ENCODE data around the gene LYST. TPM values are rescaled to one million over a fixed set of nuclear protein-coding genes. Genes with fewer than 3 reads are reported as not detected.
"Not testable (repeated sequence)": the region's sequence is repeated elsewhere in the genome, so short reads cannot be mapped to it uniquely, and the experiment has no call there.

The LYST gene
- 0.58 and 0.68 TPM in 2 replicates for total RNA-seq (2014; rRNA removed; shearing (Covaris generic))

GRCh38 chr1:235866205-235866912 lies at the start of gene LYST:
Gene LYST, minus strand, starts transcription at chr1:235866906. Its CDS starts 36,489 bp downstream, at chr1:235830417.
- in situ Hi-C loops (cut with HindIII; ENCODE audit: low sequenced_read_pairs) = no loop called here
- peak; percentile 68 for DNase-seq (ENCODE audit: low spot score)

- in situ Hi-C loops (cut with HindIII; ENCODE audit: low sequenced_read_pairs); DNase-seq (ENCODE audit: low spot score): not testable (repeated sequence)
Measured at GRCh38 chr1:235915489-235915888, 48.8 kb upstream of the LYST start.

- in situ Hi-C loops (cut with HindIII; ENCODE audit: low sequenced_read_pairs) = no loop called here
- no peak for DNase-seq (ENCODE audit: low spot score)
Measured at GRCh38 chr1:235913311-235913710, 46.6 kb upstream of the LYST start.

- in situ Hi-C loops (cut with HindIII; ENCODE audit: low sequenced_read_pairs) = no loop called here
- DNase-seq (ENCODE audit: low spot score) = no peak
Measured at GRCh38 chr1:235911876-235912275, 45.2 kb upstream of the LYST start.

- in situ Hi-C loops (cut with HindIII; ENCODE audit: low sequenced_read_pairs) = no loop called here
Measured at GRCh38 chr1:235911300-235911662, 44.6 kb upstream of the LYST start.

GRCh38 chr1:235910357-235911299 lies 43.9 kb upstream of the LYST start:
- DNase-seq (ENCODE audit: low spot score) = peak; percentile 81
- in situ Hi-C loops (cut with HindIII; ENCODE audit: low sequenced_read_pairs) = no loop called here

More at GRCh38 chr1:235911300-235911662, 44.6 kb upstream of the LYST start:
- DNase-seq (ENCODE audit: low spot score) = no peak

GRCh38 chr1:235908742-235909520 lies 42.2 kb upstream of the LYST start:
- DNase-seq (ENCODE audit: low spot score) = no peak
- in situ Hi-C loops (cut with HindIII; ENCODE audit: low sequenced_read_pairs) = no loop called here

GRCh38 chr1:235907897-235908240 lies 41.2 kb upstream of the LYST start:
- in situ Hi-C loops (cut with HindIII; ENCODE audit: low sequenced_read_pairs) = no loop called here
- no peak for DNase-seq (ENCODE audit: low spot score)

- DNase-seq (ENCODE audit: low spot score) = no peak
- in situ Hi-C loops (cut with HindIII; ENCODE audit: low sequenced_read_pairs) = no loop called here
Measured at GRCh38 chr1:235907187-235907896, 40.6 kb upstream of the LYST start.

GRCh38 chr1:235906436-235906835 lies 39.7 kb upstream of the LYST start:
- DNase-seq (ENCODE audit: low spot score) = no peak
- in situ Hi-C loops (cut with HindIII; ENCODE audit: low sequenced_read_pairs) = no loop called here

GRCh38 chr1:235903809-235904208 lies 37.1 kb upstream of the LYST start:
- in situ Hi-C loops (cut with HindIII; ENCODE audit: low sequenced_read_pairs); DNase-seq (ENCODE audit: low spot score): not testable (repeated sequence)

GRCh38 chr1:235902677-235903542 lies 36.2 kb upstream of the LYST start:
- in situ Hi-C loops (cut with HindIII; ENCODE audit: low sequenced_read_pairs) = no loop called here
- DNase-seq (ENCODE audit: low spot score) = peak; percentile 59

- no peak for DNase-seq (ENCODE audit: low spot score)
- in situ Hi-C loops (cut with HindIII; ENCODE audit: low sequenced_read_pairs) = no loop called here
Measured at GRCh38 chr1:235901461-235901860, 34.8 kb upstream of the LYST start.

- in situ Hi-C loops (cut with HindIII; ENCODE audit: low sequenced_read_pairs) = no loop called here
- no peak for DNase-seq (ENCODE audit: low spot score)
Measured at GRCh38 chr1:235898126-235898525, 31.4 kb upstream of the LYST start.

- no peak for DNase-seq (ENCODE audit: low spot score)
- in situ Hi-C loops (cut with HindIII; ENCODE audit: low sequenced_read_pairs) = no loop called here
Measured at GRCh38 chr1:235893840-235894239, 27.1 kb upstream of the LYST start.

- in situ Hi-C loops (cut with HindIII; ENCODE audit: low sequenced_read_pairs) = no loop called here
Measured at GRCh38 chr1:235892734-235893413, 26.2 kb upstream of the LYST start.

GRCh38 chr1:235892202-235892601 lies 25.5 kb upstream of the LYST start:
- DNase-seq (ENCODE audit: low spot score) = no peak
- in situ Hi-C loops (cut with HindIII; ENCODE audit: low sequenced_read_pairs) = no loop called here

More at GRCh38 chr1:235892734-235893413, 26.2 kb upstream of the LYST start:
- no peak for DNase-seq (ENCODE audit: low spot score)
